Endothelial cell of umbilical vein (primary cell): ENCODE results near the gene SPRR1B. TPM values are rescaled to one million over a fixed set of nuclear protein-coding genes. Genes with fewer than 3 reads are reported as not detected.
"Not testable (repeated sequence)": the region's sequence is repeated elsewhere in the genome, so short reads cannot be mapped to it uniquely, and the experiment has no call there.

Experiments used
- BruUV-seq: library from RNA; stranded (reverse); fragments of 400-500 nt; replicated peaks from 2 replicates; lab custom pipeline; 2021; lab: Mats Ljungman, UMichigan
- CTCF ChIA-PET: fragments of 300-600, 350-600 bp; sonication (Branson Sonifier 250); formaldehyde crosslinking; loops from one replicate; lab custom pipeline; 2021; ENCODE audit warnings: antibody characterized with exemption, inconsistent platforms; lab: Charles Lee
- POLR2A ChIA-PET: fragments of 300-600, 350-600 bp; sonication (Branson Sonifier 250); formaldehyde crosslinking; loops from one replicate; lab custom pipeline; 2021; ENCODE audit warnings: antibody characterized with exemption, inconsistent platforms; lab: Charles Lee
- DNase-seq: peaks from one replicate; pipeline ENCODE4 v3.0.0-alpha.2; 2011; ENCODE audit warnings: low read depth, low spot score
- FAIRE-seq: peaks from 2 replicates; lab custom pipeline; 2011; peaks lifted over from hg19 to GRCh38; lab: Jason Lieb, UNC
- H2AFZ ChIP-seq: 2 replicates; pipeline ENCODE4 v1.6.0; 2012; ENCODE audit warnings: low read depth, low read length, control low read depth, inconsistent platforms
- H3K27ac ChIP-seq: 2 replicates; pipeline ENCODE4 v1.5.1; 2011; ENCODE audit warnings: low read depth, mild to moderate bottlenecking, control low read depth, low read length, moderate library complexity; ENCODE audit not compliant: insufficient read depth
- H3K27me3 ChIP-seq, 2 experiments: 2 replicates each; pipeline versions ENCODE4 v1.6.0 to v1.6.1; 2011; ENCODE audit warnings: low read length in 2 of 2, mixed read lengths in 1 of 2; ENCODE audit not compliant: control insufficient read depth in 2 of 2, insufficient read depth in 2 of 2
- H3K36me3 ChIP-seq, 2 experiments: 2 replicates in 1 of 2; 3 replicates in 1 of 2; pipeline ENCODE4 v1.5.1; 2011; ENCODE audit warnings: low read length in 2 of 2, mild to moderate bottlenecking in 1 of 2, moderate library complexity in 1 of 2; ENCODE audit not compliant: control insufficient read depth in 2 of 2, insufficient read depth in 2 of 2; ENCODE audit errors: extremely low read depth in 1 of 2
- H3K4me1 ChIP-seq: 3 replicates; pipeline ENCODE4 v1.5.1; 2011; ENCODE audit warnings: mild to moderate bottlenecking, low read length; ENCODE audit not compliant: control insufficient read depth, insufficient read depth; ENCODE audit errors: extremely low read depth
- H3K4me2 ChIP-seq: 2 replicates; pipeline ENCODE4 v1.6.1; 2011; ENCODE audit warnings: low read length, control low read depth, mixed read lengths; ENCODE audit not compliant: insufficient read depth
- H3K4me3 ChIP-seq, 3 experiments: fragments of 200-600 bp in 1 of 3; sonication (generic), shearing (Covaris generic) in 1 of 3; replicated peaks in 1 of 3; 2 replicates each; pipeline ENCODE4 v1.5.1; 2011 to 2016; ENCODE audit warnings: control low read depth in 3 of 3, low read length in 3 of 3, mild to moderate bottlenecking in 2 of 3, inconsistent platforms in 1 of 3, low read depth in 1 of 3, moderate library complexity in 1 of 3; ENCODE audit not compliant: insufficient read depth in 1 of 3
- H3K79me2 ChIP-seq: 2 replicates; pipeline ENCODE4 v1.6.0; 2012; ENCODE audit warnings: low read length, inconsistent platforms; ENCODE audit not compliant: control insufficient read depth, insufficient read depth
- H3K9ac ChIP-seq: replicated peaks from 2 replicates; pipeline ENCODE3; 2011; ENCODE audit warnings: low read length, control low read depth; ENCODE audit not compliant: insufficient read depth; ENCODE audit errors: extremely low read depth
- H3K9me1 ChIP-seq: replicated peaks from 3 replicates; pipeline ENCODE4 v1.6.0; 2011; ENCODE audit warnings: mild to moderate bottlenecking, low read length; ENCODE audit not compliant: control insufficient read depth, insufficient read depth; ENCODE audit errors: extremely low read depth
- H3K9me3 ChIP-seq: replicated peaks from 2 replicates; pipeline ENCODE4 v1.5.1; 2012; ENCODE audit warnings: low read length, inconsistent platforms; ENCODE audit not compliant: control insufficient read depth, insufficient read depth
- H4K20me1 ChIP-seq: replicated peaks from 2 replicates; pipeline ENCODE3; 2011; ENCODE audit warnings: mild to moderate bottlenecking, low read length; ENCODE audit not compliant: control insufficient read depth, insufficient read depth; ENCODE audit errors: extremely low read depth
- EZH2 ChIP-seq: IDR thresholded peaks from 2 replicates; pipeline ENCODE4 v1.6.1; 2012; ENCODE audit warnings: borderline replicate concordance, low read depth, mild to moderate bottlenecking, moderate library complexity, low read length, inconsistent platforms; ENCODE audit not compliant: severe bottlenecking
- GATA2 ChIP-seq: IDR thresholded peaks from 2 replicates; pipeline ENCODE4 v1.7.0; 2011; ENCODE audit warnings: low read depth, mild to moderate bottlenecking, moderate library complexity, mixed read lengths, low read length; ENCODE audit not compliant: insufficient read length, insufficient read depth
- JUN ChIP-seq: IDR thresholded peaks from 2 replicates; pipeline ENCODE4 v1.6.1; 2011; ENCODE audit warnings: borderline replicate concordance, low read depth; ENCODE audit not compliant: insufficient read length, insufficient read depth
- MAX ChIP-seq: IDR thresholded peaks from 2 replicates; pipeline ENCODE4 v1.6.1; 2011; ENCODE audit not compliant: insufficient read depth, insufficient read length
- MYC ChIP-seq: IDR thresholded peaks from one replicate; pipeline ENCODE4 v1.6.1; 2011; ENCODE audit warnings: mild to moderate bottlenecking, low read depth, low read length
- POLR2A ChIP-seq: IDR thresholded peaks from 2 replicates; pipeline ENCODE4 v1.6.1; 2012; ENCODE audit warnings: low read depth, mild to moderate bottlenecking, control low read depth, low read length
- dilution Hi-C: fragments of 300-500 bp; cut with MboI; formaldehyde crosslinking; loops from one replicate; pipeline ENCODE4 v1.15.0; 2019; ENCODE audit warnings: low sequenced_read_pairs; ENCODE audit not compliant: extremely low pct_ligation_motif_present
- intact Hi-C: fragments of 100-400 bp; cut with micrococcal nuclease; formaldehyde crosslinking; loops from one replicate; pipeline ENCODE4 v1.10.0; 2022
- polyA plus RNA-seq, 4 experiments: library from polyadenylated mRNA; depleted of rRNA in 3 of 4; stranded (reverse) in 3 of 4; unstranded in 1 of 4; fragments of >200 nt; gene quantifications; 2 replicates each; pipeline versions ENCODE4 v1.2.1 to v1.2.3, GENCODE V29; 2011 to 2012; ENCODE audit warnings: missing spikeins in 1 of 4
- total RNA-seq: library from RNA; stranded (reverse); gene quantifications from 2 replicates; pipeline ENCODE4 v1.2.3, GENCODE V29; 2021

SPRR1B gene
- total and polyA plus RNA-seq, 2 donors (not counting 3 experiments of a cell fraction or from before 2014, with no cell fraction given): not detected

GRCh38 chr1:153022340-153022739 lies 8.7 kb upstream of the SPRR1B start:
- FAIRE-seq, H3K9ac ChIP-seq, H3K9me1 ChIP-seq, H3K9me3 ChIP-seq, intact Hi-C loops, DNase-seq, H3K36me3 ChIP-seq, H3K4me3 ChIP-seq, H3K4me1 ChIP-seq, BruUV-seq, H4K20me1 ChIP-seq, H2AFZ ChIP-seq, H3K79me2 ChIP-seq, CTCF ChIA-PET, H3K27ac ChIP-seq, POLR2A ChIA-PET, dilution Hi-C loops, H3K4me2 ChIP-seq, H3K27me3 ChIP-seq: not testable (repeated sequence)

- H3K4me3 ChIP-seq: no peak overlapping the region
- intact Hi-C loops (no loop called here), dilution Hi-C loops (no loop called here)
- no peak for FAIRE-seq
- DNase-seq: no peak
- H3K4me1 ChIP-seq: no peaks in the 10 kb centered on the region
- no peaks in the 10 kb centered on the region for H4K20me1 ChIP-seq
- no peak overlapping the region for H3K4me2 ChIP-seq
- ChIA-PET POLR2A (no interaction called here), CTCF (no interaction called here)
- no peaks in the 10 kb centered on the region for H3K27me3 ChIP-seq
- no peak for TF ChIP-seq MAX
- no peak for TF ChIP-seq GATA2
- TF ChIP-seq POLR2A: no peak
- TF ChIP-seq MYC: no peak
- no peak for TF ChIP-seq EZH2
- TF ChIP-seq JUN: no peak
- no peaks in the 10 kb centered on the region for H3K9me1 ChIP-seq
- no peaks in the 10 kb centered on the region for H3K9me3 ChIP-seq
- BruUV-seq: no TSS peak
- no peak overlapping the region for H3K27ac ChIP-seq
- no peak overlapping the region for H3K9ac ChIP-seq
- H2AFZ ChIP-seq: no peak overlapping the region
- H3K79me2 ChIP-seq: no peaks in the 10 kb centered on the region
- H3K36me3 ChIP-seq: no peaks in the 10 kb centered on the region
These were observed 7.9 kb upstream of the SPRR1B start for GRCh38 chr1:153023109-153023508.
